Measurements from ENCODE around the gene MCEE.
"Not testable (repeated sequence)": the region's sequence is repeated elsewhere in the genome, so short reads cannot be mapped to it uniquely, and the experiment has no call there.

Gene MCEE

DNA sequence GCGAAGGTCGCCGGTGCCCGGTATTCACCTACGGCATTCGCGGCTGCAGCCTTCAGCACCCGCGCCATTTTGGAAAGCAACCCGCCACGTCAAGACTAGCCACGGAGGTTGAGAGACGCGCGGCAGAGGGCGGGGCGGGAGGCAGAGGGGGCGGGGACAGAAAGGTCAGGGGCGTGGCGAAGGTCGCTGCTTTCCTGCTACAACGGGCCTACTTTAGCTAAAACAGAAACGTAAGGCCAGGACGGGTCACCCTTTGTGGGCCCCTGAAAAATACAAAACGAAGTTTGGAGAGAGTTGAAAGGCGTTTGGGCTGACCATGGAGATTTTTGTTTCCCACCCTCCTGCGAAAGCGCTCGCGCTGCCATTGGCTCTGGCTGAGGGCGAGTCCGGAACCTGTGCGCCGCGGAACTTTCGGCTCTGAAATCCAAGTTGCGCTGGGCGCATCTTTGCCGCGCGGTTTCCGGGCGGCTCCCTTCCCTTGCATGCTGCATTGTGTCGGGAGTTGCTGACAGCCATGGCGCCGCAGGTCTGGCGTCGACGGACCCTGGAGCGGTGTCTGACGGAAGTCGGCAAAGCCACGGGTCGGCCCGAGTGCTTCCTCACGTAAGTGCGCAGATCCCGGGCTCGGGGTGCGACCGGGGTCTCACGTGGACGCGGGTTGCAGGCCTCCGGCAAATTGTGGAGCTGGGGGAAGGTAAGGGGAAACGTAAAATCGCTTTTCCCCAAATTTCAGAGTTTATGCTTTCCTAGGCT, at the start of gene MCEE, which contains the start of gene MPHOSPH10:
Gene MCEE (minus strand): TSS at position 78 of the 753 bp plus-strand sequence. CDS start 10 bp downstream, at position 68.
Gene MPHOSPH10 (plus strand): TSS at position 483 of the 753 bp plus-strand sequence. CDS start 32 bp downstream, at position 515.
- peak; percentile 96 for DNase-seq

DNA sequence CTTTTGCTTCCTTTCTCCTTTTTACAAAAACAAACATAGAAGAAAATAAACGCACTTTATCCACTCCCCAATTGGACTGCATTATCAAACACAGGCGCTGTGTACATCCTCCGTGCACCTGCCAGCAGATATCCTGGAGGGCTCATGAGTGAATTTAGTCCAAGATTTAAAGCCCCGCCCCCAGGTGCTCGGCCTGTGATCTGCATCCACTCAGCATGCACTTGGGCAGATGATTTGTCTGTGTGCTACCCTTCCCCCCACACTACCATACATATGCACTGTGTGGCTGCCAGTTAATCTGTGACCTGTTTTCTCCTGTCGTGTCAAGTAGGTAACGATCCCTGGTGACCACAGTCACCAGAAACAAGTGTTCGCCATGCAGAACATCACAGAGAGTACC, 48.8 kb upstream of the MCEE start:
- DNase-seq; in situ Hi-C loops (cut with HindIII; ENCODE audit: low pct_ligation_motif_present, low pct_unique_long_range_greater_than_20kb, low sequenced_read_pairs): not testable (repeated sequence)

More for the DNA sequence above, at the start of gene MCEE, which contains the start of gene MPHOSPH10:
- in situ Hi-C loops (cut with HindIII; ENCODE audit: low pct_ligation_motif_present, low pct_unique_long_range_greater_than_20kb, low sequenced_read_pairs), result no loop called here

DNA sequence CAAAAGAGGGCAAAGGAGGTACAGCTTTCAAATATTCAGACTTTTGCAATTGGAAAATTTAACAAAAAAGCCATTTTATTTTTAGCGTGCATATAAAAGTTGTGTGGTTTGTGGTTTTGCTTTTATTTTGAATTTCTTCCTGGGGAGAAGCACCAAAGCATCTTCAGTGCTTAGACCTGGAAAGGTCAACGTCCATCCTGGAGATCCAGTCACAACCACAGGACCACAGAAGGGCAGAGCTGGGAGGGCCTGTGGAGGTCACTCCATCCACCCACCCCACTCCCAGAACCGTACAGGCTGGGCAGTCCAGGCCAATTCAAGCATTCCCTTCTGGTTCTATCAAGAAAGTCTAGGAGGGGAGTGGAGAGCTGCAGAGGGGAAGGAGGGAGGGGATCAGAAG, 44.2 kb upstream of the MCEE start:
- no peak for DNase-seq
- in situ Hi-C loops (cut with HindIII; ENCODE audit: low pct_ligation_motif_present, low pct_unique_long_range_greater_than_20kb, low sequenced_read_pairs), result no loop called here

DNA sequence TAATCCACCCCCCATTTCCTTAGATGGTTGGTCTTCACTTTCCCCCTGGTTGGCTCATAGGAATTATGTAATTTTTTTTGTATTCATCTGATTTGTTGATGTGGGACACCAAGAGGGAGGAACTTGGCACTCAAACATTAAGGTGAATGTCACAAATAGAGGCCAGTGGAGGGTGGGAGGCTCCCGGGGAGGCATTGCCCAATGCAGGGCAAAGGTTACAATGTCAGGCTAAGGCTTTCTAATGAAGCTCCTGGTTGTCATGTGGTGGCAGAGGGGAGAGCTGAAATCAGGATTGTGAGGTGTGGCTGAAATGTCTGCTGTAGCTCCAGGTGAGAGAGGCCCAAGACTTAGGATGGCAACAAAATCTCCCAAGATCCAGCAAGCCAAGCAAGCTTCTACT, 43.1 kb upstream of the MCEE start:
- no peak for DNase-seq
- in situ Hi-C loops (cut with HindIII; ENCODE audit: low pct_ligation_motif_present, low pct_unique_long_range_greater_than_20kb, low sequenced_read_pairs), result no loop called here

DNA sequence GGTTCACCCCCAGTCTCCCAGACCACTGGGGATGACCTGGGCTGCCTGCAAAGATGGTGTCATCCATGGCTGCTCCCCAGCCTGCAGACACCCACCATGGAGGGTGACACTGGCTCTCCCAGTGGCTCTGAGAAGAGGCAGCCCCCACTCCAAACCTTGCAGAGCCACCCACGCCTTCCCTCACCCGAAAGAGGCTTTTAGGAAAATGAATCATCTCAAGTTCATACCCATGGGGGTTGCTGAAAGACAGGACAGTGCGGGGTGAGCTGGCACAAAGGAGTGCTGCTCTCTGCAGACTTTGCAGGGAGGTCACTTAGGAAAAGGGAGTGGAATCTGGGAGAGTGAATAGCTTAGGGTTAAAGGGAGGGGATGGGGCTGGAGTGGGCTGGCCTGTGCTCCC, 36.8 kb upstream of the MCEE start:
- DNase-seq, result no peak
- in situ Hi-C loops (cut with HindIII; ENCODE audit: low pct_ligation_motif_present, low pct_unique_long_range_greater_than_20kb, low sequenced_read_pairs), result no loop called here

DNA sequence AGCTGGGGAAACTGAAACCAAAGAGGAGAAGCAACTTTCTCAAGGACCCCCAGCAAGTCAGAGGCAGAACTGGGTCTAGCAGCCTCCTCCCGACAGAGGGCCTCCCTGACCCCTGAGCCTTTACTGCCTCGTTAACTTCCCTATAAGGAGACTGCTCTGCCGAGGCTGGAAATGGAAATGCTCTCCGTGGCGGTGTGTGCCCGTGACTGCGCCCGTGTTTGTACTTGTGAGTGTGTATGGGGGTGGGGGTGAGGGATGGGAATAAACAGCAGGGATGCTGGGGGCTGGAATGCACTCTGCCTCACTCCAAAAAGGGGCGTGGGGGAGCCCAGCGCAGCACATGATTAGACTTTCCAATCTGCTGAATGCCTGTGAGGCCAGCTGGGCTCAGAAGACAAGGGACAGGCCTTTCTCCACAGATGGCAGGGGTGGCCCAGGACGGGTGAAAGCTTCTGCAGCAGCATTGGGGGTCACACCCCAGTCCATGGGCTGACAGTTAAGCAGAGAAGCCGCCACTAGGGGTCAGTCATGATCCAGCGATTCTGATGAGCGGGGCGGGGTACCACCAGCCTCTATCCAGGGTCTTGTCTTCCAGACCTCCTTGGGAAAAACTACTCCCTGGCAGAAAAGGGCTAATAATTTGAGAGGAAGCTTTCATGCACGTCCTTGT, 27.2 kb upstream of the MCEE start:
- in situ Hi-C loops (cut with HindIII; ENCODE audit: low pct_ligation_motif_present, low pct_unique_long_range_greater_than_20kb, low sequenced_read_pairs), result no loop called here
- peak; percentile 53 for DNase-seq

DNA sequence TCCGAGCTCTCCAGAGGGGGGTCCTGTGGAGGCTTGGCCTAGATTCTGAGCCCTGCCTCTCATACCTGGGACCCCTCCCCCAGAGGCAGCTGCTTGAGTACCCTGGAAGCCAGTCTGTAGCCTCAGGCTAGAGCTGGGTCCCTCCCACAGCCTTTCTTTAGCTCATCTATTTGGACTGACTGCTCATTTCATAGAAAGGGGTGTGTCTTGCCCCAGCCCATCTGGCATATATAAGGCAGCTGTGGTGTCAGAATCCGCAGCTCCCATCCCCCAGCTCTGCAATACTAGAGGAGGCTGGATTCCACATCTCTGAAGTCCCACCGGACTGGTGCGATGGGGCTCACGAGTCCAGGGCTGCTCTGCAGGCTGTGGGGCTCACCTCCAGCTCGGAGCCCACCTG, 26.5 kb upstream of the MCEE start:
- DNase-seq, result no peak
- in situ Hi-C loops (cut with HindIII; ENCODE audit: low pct_ligation_motif_present, low pct_unique_long_range_greater_than_20kb, low sequenced_read_pairs), result no loop called here

DNA sequence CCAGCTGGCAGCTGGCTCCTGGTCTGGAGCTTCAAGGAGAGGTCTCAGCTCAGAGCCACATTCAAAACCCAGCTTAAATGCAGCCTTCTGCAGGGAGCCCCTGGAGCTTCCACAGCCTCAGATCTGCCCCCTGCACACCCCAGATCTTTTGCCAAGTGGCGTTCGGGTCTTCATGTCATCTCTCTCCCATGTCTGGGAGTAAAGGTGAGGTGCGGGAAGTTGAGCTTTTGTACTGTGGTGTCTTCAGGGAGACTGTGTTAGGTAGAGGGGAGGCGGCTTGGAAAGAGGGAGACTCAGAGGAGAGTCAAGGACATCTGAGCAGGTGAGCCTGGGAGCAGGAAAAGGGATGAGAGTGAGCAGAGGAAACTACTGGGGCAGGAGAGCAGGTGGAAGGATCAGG, 25.8 kb upstream of the MCEE start:
- no peak for DNase-seq
- in situ Hi-C loops (cut with HindIII; ENCODE audit: low pct_ligation_motif_present, low pct_unique_long_range_greater_than_20kb, low sequenced_read_pairs), result no loop called here

DNA sequence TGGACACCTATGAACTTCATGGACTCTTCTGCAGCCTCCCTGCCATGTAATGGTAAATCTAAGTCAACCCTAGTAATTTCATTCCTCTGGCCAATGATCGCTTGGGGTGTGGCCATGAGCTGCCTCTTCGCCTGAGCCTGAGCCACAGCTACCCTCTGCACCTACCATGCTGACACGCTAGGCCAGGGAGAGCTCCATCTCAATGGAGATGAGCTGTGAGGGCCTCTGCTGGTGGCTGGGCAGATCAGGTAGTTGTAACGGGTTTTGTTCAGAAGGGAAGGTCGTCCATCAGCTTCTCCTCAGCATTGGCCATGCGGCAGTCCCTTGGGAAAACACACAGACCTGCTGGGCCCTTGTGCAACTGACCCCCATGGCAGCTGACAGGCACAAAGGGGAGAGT, 24.8 kb upstream of the MCEE start:
- in situ Hi-C loops (cut with HindIII; ENCODE audit: low pct_ligation_motif_present, low pct_unique_long_range_greater_than_20kb, low sequenced_read_pairs), result no loop called here
- peak; percentile 11 for DNase-seq

DNA sequence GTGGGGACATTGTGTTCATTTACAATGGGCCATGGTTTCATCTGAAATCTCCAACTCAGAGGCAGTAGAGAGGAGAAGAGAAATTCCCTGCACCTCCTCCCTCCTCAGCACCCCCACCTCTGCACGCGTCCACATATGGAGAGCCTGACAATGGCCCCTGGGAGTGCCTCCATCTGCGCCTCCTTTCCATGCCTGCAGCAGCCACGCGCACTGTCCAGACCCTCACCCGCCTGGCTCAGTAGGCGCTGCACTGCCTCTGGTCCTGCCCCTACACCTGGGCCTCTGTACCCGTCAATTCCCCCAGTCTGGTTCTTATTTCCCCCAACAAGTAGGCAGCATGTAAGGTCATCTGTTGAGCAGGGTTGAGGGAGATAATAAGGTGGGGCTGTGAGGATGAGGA, 24.2 kb upstream of the MCEE start:
- DNase-seq, result no peak
- in situ Hi-C loops (cut with HindIII; ENCODE audit: low pct_ligation_motif_present, low pct_unique_long_range_greater_than_20kb, low sequenced_read_pairs), result no loop called here

DNA sequence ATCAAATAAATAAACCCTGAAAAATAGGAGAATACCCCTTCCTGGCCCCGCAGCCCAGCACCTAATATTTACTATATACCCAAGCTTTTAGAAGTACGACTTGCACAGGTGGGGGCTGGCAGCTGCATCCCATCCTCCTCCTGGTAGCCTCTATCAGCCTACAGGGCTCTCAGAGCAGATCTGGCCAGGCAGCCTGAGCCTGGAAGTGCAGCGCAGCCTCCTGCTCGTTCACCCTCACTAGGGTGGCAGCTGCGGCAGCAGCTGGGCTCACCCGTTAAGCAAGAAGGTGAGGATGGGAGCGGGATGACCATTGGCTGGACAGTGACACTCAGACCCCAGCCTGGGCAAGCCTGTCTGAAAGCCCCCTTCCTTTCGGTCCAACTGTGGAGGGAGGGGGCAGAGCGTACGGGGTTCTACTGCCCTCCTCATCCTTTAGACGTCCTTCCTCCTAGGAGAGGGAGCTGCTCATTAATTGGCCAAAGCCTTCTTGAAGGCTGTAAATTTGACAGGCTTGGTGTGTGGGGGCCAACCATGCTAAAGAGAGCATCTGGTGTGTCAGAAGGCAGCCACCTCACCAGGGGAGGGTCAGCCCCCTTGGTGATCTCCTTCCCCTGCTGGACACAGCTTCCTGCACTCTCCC, 23.7 kb upstream of the MCEE start:
- DNase-seq, result no peak
- in situ Hi-C loops (cut with HindIII; ENCODE audit: low pct_ligation_motif_present, low pct_unique_long_range_greater_than_20kb, low sequenced_read_pairs), result no loop called here

DNA sequence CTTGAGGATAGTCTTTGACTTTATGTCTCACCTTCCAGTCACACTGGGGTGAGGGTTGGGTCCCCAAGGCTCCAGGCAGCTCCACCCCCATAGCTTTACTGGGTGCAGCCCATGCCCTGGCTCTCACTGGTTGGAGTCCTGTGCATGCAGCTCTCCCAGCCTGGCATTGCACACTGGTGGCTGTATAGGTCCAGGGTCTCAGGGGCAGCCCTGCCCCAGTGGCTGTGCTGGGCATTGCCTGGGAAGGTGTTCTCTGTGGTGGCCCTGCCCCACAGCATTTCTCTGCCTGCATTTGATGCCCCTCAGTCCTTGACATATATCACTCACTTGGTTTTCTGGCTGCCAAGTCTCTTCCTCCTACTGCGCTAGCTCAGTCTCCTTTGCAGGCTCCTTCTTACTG, 21.6 kb upstream of the MCEE start:
- in situ Hi-C loops (cut with HindIII; ENCODE audit: low pct_ligation_motif_present, low pct_unique_long_range_greater_than_20kb, low sequenced_read_pairs), result no loop called here
- DNase-seq, result no peak

DNA sequence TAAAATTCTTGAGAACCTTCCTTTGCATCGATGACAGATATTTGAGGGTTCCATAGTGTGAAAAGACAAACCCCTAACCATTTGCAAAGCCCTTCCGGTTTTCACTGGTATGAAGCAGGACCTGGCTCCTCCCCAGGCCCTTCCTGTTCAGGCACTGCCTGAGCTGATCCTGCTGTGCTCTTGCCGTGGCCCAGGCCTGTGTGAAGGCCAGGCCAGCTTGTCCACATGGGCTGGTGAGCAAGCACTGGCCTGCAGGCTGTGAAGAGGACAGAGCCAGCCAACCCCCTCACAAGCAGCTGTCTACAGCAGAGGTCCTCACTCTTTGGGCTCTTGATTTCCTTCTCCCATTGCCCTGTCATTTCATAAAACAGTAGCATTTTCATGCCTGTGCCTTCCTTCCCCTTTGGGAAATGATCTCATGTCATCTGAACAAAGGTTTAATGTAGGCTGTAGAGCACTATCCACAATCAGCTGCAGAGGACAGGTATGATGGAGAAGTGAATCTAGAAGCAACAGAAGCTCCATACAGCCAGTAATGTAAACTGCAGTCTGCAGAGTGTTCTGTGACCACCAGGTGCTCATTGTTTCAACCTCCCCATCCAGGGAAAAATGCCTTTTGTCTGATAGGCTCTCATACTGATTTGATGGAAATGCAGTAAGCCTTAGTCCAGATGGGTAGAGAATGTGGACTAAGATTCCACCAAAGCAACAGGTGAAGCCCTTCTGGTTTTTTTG, 20.2 kb upstream of the MCEE start:
- no peak for DNase-seq
- in situ Hi-C loops (cut with HindIII; ENCODE audit: low pct_ligation_motif_present, low pct_unique_long_range_greater_than_20kb, low sequenced_read_pairs), result no loop called here

DNA sequence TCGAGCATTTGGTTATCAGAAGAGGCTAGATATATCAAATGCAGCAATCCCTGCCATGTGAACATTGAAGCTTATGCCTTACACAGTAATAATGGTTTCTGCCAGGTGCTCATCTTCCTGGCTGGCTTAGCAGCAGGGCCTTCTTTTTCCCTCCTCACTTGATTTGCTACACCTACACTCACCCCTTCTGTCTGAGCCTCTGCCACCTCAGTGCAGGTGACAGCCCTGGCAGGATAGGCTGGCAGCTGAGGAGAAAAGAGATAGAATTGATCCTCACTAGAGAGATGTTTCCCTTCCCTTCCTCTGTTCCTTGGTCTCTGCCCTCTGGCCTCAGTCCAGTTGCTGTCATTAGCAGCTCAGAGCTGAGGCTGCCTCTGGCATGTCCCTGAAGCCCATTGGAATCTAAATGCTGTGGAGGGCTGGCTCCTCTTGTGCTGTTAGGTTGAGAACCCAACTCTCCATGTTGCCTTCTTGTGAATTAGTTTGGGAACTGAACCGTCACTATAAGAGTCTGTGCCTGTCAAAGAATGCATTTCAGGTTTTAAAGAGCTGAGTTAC, 18.6 kb upstream of the MCEE start:
- in situ Hi-C loops (cut with HindIII; ENCODE audit: low pct_ligation_motif_present, low pct_unique_long_range_greater_than_20kb, low sequenced_read_pairs), result no loop called here
- DNase-seq, result no peak

DNA sequence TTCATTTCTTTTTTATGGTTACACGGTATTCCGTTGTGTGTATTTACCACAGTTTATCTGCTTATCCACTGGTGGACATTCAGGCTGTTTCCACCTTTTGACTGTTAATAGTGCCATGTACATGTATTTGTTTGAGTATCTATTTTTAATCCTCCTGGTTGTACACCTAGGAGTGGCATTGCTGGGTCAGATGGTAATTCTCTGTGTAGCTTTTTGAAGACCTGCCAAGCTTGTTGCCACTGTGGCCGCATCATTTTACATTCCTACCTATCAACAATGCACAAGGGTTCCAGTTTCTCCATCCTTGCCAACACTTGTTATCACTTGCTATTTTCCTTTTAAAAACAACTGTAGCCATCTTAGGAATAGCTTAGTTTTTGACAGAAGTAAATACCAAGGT, 13.8 kb upstream of the MCEE start:
- no peak for DNase-seq

DNA sequence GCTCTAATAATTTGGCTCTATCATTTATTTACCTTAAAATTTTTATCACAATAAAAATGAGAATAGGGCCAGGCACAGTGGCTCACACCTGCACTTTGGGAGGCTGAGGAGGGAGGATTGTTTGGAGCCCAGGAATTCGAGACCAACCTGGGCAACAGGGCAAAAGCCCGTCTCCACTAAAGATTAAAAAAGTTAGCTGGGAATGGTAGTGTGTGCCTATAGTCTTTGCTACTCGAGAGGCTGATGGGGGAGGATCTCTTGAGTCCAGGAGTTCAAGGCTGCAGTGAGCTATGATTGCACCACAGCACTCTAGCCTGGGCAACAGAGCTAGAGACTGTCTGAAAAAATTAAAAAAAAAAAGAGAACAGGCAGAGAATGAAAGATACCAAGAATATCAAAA, 6.1 kb upstream of the MCEE start:
- no peak for DNase-seq
- in situ Hi-C loops (cut with HindIII; ENCODE audit: low pct_ligation_motif_present, low pct_unique_long_range_greater_than_20kb, low sequenced_read_pairs), result no loop called here

More for the DNA sequence above, 13.8 kb upstream of the MCEE start:
- in situ Hi-C loops (cut with HindIII; ENCODE audit: low pct_ligation_motif_present, low pct_unique_long_range_greater_than_20kb, low sequenced_read_pairs), result no loop called here

DNA sequence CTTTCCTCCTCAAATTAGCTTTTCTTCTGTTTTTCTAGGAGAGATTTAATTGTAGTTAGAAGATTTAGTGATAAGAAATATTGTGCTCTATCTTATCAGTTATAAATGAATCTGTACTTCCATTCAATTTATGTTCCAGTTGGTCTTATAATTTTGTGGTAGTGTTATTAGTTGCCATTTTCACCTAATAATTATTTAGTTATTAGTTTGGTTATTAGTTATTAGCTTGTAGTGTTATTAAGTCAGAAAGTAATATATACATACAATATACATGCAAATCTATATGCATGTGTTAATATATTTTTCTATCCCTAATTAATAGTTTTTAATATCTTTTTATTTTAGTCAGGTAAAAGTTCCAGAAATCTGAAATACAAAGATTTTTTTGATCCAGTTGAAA, 3.6 kb upstream of the MCEE start:
- DNase-seq, result no peak
- in situ Hi-C loops (cut with HindIII; ENCODE audit: low pct_ligation_motif_present, low pct_unique_long_range_greater_than_20kb, low sequenced_read_pairs), result no loop called here

DNA sequence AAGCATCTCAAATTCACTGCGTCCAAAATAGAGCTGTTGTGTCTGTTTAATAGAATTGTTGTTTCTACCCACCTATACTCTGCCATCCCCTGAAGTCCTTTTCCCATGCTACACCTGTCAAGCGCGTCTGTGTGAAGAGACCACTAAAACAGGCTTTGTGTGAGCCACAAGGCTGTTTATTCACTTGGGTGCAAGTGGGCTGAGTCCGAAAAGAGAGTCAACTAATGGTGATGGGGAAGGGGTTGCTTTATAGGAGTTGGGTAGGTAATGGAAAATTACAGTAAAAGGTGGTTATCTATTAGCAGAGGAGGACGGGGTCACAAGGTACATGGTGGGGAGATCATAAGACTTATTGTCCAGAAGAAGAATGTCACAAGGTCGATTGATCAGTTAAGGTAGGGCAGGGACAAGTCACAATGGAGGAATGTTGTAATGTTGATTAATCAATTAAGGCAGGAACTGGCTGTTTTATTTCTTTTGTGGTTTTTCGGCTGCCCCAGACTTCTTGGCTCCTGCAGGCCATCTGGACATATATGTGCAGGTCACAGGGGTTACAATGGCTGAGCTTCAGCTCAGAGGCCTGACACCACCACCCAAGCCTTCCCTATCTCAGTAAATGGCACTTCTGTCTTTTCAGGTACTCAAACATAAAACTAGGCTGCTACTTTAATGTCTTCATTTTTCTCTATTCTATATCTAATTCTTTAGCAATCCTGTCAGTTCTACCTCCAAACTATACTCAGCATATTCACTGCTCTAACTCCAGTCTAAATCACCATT, 1.5 kb upstream of the MCEE start:
- in situ Hi-C loops (cut with HindIII; ENCODE audit: low pct_ligation_motif_present, low pct_unique_long_range_greater_than_20kb, low sequenced_read_pairs); DNase-seq: not testable (repeated sequence)
